ENCODE data around the gene TRABD2B.
A peak's percentile ranks its signal among the peaks of the same experiment; 100 is the strongest.

The TRABD2B gene

GRCh38 chr1:47759936-47760629 lies 237.1 kb downstream of the TRABD2B start:
- no peak for DNase-seq (ENCODE audit: low read depth)
- no peak overlapping the region for H3K4me3 ChIP-seq (ENCODE audit: low read length)
- TF ChIP-seq CTCF (IDR thresholded peaks at IDR 0.05; ENCODE audit: insufficient read depth, low read depth, low read length, missing control alignments): no peak

GRCh38 chr1:47759251-47759935 lies 237.8 kb downstream of the TRABD2B start:
- H3K4me3 ChIP-seq (ENCODE audit: low read length): no peak overlapping the region
- TF ChIP-seq CTCF (IDR thresholded peaks at IDR 0.05; ENCODE audit: insufficient read depth, low read depth, low read length, missing control alignments): no peak

DNA sequence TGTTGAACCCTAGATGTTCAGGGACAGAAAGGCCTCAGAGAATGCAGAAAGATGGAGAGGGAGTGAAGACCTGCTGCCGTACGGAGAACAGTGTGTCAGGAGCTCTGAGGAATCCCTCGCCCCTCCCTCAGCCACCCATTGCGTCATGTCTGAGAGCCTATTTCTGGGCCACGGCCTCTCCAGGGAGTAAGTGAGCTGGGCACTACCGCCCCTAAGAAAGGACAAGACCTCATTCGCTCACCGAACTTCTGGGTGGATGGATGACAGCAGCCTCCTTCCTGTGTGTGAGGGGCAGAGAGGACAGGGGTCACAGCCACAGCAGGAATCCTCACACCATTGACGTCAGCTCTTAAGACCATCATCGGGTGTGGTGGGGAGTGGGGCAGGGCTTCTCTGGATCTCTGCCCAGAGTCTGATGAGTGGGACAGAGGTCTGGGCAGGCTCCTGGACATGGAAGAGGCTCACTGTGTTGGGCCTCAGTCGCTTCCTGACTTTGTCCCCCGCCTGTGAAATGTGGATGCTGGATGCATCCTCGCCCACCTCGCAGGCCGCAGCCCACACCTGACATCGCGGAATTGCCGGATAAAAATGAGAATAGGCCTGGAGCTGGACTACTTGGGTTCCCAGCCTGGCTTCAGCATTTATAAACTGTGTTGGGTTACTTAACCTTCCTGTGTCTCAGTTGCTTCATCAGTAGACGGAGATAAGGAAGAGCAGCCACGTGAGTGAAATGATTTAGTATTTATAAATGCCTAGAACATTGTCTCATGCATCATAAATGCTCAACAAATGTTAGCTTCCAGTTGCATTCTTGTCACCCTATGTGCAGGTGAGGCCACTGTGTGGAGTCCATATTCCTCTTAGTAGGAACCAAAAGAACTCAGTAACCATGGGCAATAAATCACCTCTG lies 238.6 kb downstream of the TRABD2B start:
- no peak for TF ChIP-seq CTCF (IDR thresholded peaks at IDR 0.05; ENCODE audit: insufficient read depth, low read depth, low read length, missing control alignments)
- DNase-seq (ENCODE audit: low read depth): no peak
- H3K4me3 ChIP-seq (ENCODE audit: low read length): no peak overlapping the region

More at GRCh38 chr1:47759251-47759935, 237.8 kb downstream of the TRABD2B start:
- DNase-seq (ENCODE audit: low read depth): no peak

DNA sequence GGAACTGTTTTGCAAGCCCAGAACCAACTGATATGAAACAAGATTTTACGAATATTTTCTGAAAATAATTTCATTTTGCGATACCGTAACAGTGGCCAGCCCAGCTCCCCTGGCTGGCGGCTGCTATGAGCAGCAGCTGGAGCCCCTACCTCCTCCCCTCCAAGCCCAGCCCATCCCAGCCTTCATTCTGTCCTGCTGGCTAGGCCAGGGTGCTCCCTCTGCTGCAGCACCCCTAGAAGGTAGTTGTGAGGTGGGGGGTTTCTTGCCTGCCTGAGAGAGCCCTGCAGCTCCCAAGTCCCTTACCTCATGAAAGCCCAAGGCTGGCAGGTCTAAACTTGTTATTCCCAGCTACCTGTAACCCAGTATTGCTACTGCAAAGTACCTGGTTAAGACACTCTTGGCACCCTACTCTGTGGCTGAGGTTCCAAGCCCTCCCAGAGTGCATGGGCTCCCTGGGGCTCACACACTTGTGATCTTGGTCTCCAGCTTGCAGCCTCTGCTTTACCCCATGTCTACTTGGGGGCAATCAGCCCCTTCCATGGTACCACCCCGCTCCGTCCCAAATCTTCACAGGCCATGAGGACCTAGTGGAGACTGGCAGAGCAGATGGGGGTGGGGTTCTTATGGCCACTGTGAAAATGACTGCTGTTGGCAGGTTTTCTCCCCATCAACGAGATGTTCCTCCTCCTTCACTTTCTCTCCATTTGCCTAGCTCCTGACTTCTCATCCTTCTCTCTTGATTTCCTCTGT lies 239.8 kb downstream of the TRABD2B start:
- no peak overlapping the region for H3K4me3 ChIP-seq (ENCODE audit: low read length)
- DNase-seq (ENCODE audit: low read depth): peak; percentile 50
- no peak for TF ChIP-seq CTCF (IDR thresholded peaks at IDR 0.05; ENCODE audit: insufficient read depth, low read depth, low read length, missing control alignments)

DNA sequence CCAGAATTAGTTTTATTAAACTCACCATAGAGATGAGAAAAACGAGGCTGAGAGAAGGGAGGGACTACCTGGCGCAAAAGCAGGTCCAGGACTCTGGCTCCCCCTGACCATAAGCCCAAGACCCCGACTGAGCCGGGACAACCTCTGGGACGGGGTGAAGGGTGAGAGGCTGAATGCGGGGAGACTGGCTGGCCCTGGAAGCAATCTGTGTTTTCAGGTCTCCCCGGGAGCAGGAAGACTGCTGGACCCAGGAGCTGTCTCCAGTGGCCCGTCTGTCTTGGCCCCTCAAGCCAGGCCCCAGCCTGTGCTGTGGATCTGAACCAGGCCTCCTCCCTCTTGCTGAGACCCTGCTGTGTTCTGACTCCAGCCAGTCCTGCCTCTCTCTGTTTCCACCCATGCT lies 240.8 kb downstream of the TRABD2B start:
- TF ChIP-seq CTCF (IDR thresholded peaks at IDR 0.05; ENCODE audit: insufficient read depth, low read depth, low read length, missing control alignments): no peak
- no peak overlapping the region for H3K4me3 ChIP-seq (ENCODE audit: low read length)
- no peak for DNase-seq (ENCODE audit: low read depth)

GRCh38 chr1:47756006-47756405 lies 241.2 kb downstream of the TRABD2B start:
- TF ChIP-seq CTCF (IDR thresholded peaks at IDR 0.05; ENCODE audit: insufficient read depth, low read depth, low read length, missing control alignments): no peak
- no peak overlapping the region for H3K4me3 ChIP-seq (ENCODE audit: low read length)
- no peak for DNase-seq (ENCODE audit: low read depth)
